Glomerular visceral epithelial cell (primary cell): ENCODE results near the gene HOXD10.
A peak's percentile ranks its signal among the peaks of the same experiment; 100 is the strongest.

Experiments used
- DNase-seq: peaks from one replicate; pipeline ENCODE4 v3.0.0-alpha.2; 2016; ENCODE audit errors: extremely low spot score

Gene HOXD10

DNA sequence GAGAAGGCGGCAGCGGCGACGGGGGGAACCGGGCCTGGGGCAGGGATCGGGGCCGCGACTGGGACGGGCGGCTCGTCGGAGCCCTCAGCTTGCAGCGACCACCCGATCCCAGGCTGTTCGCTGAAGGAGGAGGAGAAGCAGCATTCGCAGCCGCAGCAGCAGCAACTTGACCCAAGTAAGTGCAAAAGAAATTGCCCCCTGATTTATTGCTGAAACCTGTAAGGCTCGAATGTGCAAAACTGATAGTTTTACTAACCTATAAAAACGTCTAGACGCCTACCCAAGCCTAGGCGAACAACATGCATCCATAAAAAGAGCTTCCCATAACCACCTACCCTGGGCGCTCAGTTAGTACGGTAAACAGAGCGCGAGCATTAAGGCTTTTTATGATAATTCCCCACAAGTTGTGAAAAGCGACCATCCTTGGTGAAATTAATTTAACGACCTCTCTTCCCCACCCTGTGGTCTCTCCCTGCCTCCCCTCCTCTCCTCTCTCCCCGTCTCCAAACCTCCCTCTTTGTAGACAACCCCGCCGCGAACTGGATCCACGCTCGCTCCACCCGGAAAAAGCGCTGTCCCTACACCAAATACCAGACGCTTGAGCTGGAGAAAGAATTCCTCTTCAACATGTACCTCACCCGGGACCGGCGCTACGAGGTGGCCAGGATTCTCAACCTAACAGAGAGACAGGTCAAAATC lies 7.0 kb downstream of the HOXD10 start:
- no peak for DNase-seq

- no peak for DNase-seq
Observed at GRCh38 chr2:176124110-176124946, 7.8 kb downstream of the HOXD10 start.

DNA sequence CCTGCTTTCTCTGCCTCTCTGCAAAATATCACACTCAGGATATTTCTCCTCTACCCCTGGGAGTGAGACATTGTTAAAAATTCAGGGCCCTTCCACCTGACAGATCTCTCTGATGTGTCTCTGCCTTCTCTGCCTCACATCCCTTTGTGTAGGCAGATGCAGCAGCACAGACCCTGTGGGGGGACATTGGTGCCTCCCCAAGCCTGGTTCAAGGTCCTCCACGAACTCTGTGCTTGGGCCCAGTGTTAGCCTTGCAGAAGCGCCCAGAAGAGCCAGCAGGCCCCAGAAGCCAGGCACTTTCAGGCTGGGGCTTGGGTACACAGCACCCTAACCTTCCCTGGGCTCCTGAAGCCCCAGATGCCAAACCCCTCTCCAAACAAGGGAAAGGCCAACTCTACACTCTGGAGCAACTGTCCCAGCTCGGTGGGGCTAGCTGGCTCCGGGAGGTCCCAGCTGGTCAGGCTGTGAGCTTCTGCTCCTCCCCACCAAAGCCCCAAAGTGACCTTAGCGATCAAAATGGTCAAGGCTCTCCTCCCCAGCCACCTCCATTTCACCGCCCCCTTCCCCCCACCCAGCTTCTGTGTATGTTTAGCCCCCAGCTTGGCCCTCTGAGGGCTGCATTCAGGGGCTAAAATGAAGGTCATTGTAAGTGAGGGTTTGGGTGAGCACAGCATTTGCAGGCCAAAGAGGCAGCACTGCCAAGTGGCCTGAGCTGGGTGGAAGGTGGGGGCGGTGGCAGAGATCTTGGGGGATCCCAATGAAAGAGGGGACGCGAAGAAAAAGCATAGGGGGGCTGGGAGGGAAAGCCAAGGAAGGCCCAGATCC lies 8.6 kb downstream of the HOXD10 start:
- no peak for DNase-seq

GRCh38 chr2:176125772-176126054 lies 9.1 kb downstream of the HOXD10 start:
- no peak for DNase-seq

GRCh38 chr2:176126929-176127773 lies 10.6 kb downstream of the HOXD10 start:
- DNase-seq, result peak; percentile 66

- no peak for DNase-seq
Observed at GRCh38 chr2:176127774-176128072, 11.1 kb downstream of the HOXD10 start.

DNA sequence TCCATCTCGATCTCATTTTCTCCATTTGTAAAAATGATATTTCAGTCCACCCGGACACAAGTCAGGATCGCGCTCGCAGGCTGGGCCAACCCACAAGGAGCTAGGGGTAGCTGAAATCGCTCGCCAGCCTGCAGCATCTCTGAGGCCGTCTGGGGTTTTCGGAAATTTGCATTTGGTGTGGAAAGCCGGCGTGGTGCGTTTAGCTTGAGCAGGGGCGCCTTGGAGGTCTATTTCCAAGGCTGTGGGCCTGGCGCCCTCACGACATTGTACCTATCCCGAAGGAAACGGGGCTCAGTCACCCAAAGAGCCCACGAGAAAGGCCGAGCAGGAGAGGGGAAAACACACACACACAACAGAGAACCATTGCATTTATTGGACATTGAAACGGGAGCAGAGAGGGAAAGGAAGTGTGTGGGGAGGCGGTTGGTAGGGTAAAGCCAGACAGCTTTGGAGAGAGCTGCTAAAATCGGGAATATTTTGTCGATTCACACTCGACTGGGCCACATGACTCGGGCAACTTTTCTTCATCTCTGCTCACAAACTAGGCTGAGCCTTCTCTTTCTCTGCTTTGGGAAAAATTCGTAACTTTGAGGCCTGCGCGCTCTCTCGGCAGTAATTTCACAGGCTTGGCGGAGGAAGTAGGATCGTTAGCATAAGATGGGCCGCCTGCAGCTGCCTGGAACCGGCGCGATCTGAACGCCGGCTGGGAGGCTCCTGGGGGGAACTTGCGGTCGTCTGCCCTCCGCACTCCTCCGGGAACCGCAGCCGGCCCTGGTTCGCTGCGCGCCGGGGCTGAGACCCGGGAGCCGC lies 11.8 kb downstream of the HOXD10 start:
- no peak for DNase-seq

DNA sequence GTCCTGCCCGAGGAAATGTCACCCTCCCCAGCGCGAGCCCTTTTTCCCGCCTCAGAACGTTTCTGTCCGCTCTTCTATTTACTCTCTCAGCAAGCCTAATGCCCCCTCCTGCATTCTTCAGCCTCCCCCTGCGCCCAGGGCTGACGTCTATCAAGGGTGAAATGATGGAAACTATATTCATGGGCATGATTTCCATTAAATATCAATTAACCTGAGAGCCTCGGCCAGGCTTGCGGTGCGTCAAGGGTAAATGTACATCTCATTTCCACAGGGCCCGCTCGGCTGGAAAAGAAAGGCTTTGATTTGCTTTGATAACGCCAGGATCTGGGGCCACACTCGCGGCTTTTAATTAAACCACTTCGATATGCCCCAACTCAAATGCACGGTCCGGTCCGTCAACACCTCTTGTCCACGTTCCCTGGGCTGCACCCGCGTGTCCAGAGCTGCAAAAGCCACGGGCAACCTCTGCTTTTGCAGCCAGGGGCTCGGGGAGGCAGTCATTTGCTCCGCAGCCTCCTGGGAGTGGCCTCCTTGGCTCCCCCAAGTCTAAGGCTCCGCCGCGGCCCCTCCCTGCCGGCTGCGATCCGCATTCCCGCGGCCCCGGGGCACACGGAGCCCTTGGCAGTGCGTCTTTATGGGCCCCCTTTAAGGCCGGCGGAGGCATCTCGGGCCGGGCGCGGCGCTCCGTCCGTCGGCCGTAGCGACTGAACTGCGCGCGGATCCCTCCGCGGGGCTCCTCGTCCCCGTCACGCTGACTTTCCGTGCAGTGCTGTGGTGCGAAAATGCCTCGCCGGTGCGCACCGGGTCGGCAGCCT lies 12.6 kb downstream of the HOXD10 start, which contains the start of gene HOXD8:
TSS of gene HOXD8 (plus strand) at position 724 of the 815 bp plus-strand sequence. CDS start 662 bp downstream, outside the sequence.
- DNase-seq, result peak; percentile 84

GRCh38 chr2:176129813-176130146 lies 13.2 kb downstream of the HOXD10 start:
- no peak for DNase-seq

DNA sequence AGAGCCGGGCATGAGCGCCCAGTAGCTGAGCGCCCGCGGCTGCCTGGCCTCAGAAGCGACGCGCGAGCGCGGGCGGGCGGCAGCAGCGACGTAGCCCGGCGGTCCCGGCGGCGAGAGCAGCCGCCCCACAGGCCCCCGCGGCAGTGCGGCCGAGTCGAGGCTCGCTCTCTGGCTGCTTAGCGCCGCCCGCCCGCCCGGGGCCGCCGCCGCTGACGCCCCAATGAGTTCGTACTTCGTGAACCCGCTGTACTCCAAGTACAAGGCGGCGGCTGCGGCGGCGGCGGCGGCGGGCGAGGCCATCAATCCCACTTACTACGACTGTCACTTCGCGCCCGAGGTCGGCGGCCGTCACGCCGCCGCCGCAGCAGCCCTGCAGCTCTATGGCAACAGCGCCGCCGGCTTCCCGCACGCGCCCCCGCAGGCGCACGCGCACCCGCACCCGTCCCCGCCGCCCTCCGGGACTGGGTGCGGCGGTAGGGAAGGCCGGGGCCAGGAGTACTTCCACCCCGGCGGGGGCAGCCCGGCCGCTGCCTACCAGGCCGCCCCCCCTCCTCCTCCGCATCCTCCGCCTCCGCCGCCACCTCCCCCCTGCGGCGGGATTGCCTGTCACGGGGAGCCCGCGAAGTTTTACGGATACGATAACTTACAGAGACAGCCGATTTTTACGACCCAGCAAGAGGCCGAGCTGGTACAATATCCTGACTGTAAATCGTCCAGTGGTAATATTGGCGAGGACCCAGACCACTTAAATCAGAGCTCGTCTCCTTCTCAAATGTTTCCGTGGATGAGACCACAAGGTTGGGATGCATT lies 13.8 kb downstream of the HOXD10 start:
- DNase-seq, result peak; percentile 68

DNA sequence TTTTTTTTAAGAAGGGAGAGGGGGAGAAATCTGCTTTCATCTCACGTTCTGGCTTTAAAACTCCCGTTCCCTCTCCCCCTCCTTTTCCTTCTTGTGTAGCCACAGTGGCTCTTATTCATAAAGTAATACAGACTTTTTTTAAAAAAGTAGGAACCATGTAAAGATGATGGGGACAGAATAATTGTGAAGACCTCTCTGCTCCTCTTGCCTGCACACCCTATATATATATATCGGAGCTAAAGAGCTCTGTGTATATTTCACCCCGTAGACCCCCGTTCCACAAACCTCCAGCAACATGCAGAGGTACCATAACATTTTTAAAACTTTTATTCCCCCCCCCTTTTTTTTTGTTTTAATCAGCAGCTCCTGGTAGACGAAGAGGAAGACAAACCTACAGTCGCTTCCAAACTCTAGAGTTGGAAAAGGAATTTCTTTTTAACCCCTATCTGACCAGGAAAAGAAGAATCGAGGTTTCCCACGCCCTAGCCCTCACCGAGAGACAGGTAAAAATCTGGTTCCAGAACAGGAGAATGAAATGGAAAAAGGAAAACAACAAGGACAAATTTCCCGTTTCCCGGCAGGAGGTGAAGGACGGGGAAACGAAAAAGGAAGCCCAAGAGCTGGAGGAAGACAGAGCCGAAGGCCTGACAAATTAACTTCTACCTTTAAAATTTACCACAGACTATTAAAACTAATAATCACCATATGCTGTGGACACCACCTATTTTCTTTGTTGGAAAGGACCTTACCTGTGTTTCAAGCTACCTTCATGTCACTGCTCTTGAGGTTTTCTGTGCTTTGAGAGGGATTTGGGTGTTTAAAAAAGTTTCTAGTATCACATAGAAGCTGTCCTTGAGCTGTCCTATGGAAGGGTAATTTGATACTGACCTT lies 14.6 kb downstream of the HOXD10 start:
- no peak for DNase-seq

GRCh38 chr2:176131848-176132158 lies 15.2 kb downstream of the HOXD10 start:
- DNase-seq, result no peak

- no peak for DNase-seq
Observed at GRCh38 chr2:176132205-176133171, 15.9 kb downstream of the HOXD10 start.

DNA sequence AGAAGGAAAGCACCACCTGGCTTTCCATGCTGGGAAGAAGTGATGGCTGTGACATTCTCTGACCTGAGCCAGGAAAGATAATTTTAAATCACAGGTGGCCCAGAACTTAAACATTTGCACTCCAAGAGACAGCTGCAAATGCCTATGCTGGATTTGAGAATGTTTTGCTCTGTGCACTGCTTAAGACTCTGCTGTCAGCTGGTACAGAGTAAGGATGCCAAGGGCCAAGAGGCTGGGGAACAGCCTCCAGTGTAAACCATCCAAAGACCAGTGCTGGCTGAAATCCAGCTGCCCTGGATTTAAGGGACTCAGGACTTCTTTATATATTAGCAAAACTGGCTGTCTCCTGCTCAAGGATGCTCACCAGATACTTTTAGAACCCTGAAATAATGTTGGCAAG lies 16.8 kb downstream of the HOXD10 start:
- DNase-seq, result no peak

DNA sequence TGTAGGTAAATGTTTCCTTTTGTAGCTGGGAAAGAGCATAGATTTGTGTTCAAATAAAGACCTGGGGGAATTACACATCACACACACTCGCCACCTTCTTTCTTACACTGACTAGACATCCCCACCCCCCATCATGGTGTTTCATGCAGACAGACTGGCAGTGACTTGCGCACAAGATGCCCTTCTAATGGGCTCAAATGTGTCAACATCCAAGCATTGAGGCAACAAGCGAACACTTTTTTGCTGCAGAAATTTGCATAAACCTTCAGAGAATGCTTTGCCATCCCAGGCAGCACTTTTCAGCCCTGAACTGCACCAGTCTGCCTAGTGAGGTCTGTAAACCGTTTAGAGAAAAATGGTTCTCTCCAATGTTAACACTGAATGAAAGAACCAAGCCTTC lies 17.5 kb downstream of the HOXD10 start:
- no peak for DNase-seq

- DNase-seq, result peak; percentile 44
Observed at GRCh38 chr2:176135035-176135440, 18.5 kb downstream of the HOXD10 start.
